Measurements from ENCODE around the gene RBM47.

- TF ChIP-seq CTCF (IDR thresholded peaks at IDR 0.05): no peak
- no peak for TF ChIP-seq ZFX (IDR thresholded peaks at IDR 0.05; ENCODE audit: borderline replicate concordance)
These were observed 21.0 kb downstream of the RBM47 start for GRCh38 chr4:40608628-40609027.
